GM19372 (cell line): ENCODE measurements around the gene SUSD6.

ENCODE experiments used
- ATAC-seq: cut with Tn5 transposase; IDR thresholded peaks from one replicate; pipeline ENCODE4 v1.9.1; 2021; ENCODE audit warnings: mild to moderate bottlenecking, low read depth, moderate library complexity; ENCODE audit not compliant: unreplicated experiment

Gene SUSD6

GRCh38 chr14:69667938-69668335, 56.5 kb downstream of the SUSD6 start:
- peak; percentile 17 for ATAC-seq

GRCh38 chr14:69669375-69669774, 58.0 kb downstream of the SUSD6 start:
- ATAC-seq = no peak

- no peak for ATAC-seq
These were observed 58.7 kb downstream of the SUSD6 start for GRCh38 chr14:69670093-69670492.

GRCh38 chr14:69671365-69672030, 60.1 kb downstream of the SUSD6 start:
- ATAC-seq = no peak

GRCh38 chr14:69672356-69672755, 61.0 kb downstream of the SUSD6 start:
- ATAC-seq = no peak

GRCh38 chr14:69673104-69673503, 61.7 kb downstream of the SUSD6 start:
- ATAC-seq = no peak

GRCh38 chr14:69673578-69674305, 62.3 kb downstream of the SUSD6 start:
- no peak for ATAC-seq

- no peak for ATAC-seq
These were observed 63.3 kb downstream of the SUSD6 start for GRCh38 chr14:69674546-69675244.

GRCh38 chr14:69675245-69675583, 63.8 kb downstream of the SUSD6 start:
- ATAC-seq = no peak

GRCh38 chr14:69675877-69676416, 64.6 kb downstream of the SUSD6 start:
- ATAC-seq = peak; percentile 55

GRCh38 chr14:69676723-69677122, 65.3 kb downstream of the SUSD6 start:
- ATAC-seq = no peak

GRCh38 chr14:69680297-69680696, 68.9 kb downstream of the SUSD6 start:
- ATAC-seq = no peak

GRCh38 chr14:69682136-69682535, 70.7 kb downstream of the SUSD6 start:
- no peak for ATAC-seq

- ATAC-seq = no peak
These were observed 71.3 kb downstream of the SUSD6 start for GRCh38 chr14:69682621-69683263.

- ATAC-seq = no peak
These were observed 72.6 kb downstream of the SUSD6 start for GRCh38 chr14:69683971-69684370.

GRCh38 chr14:69684461-69685217, 73.2 kb downstream of the SUSD6 start:
- ATAC-seq = no peak

- ATAC-seq = no peak
These were observed 73.8 kb downstream of the SUSD6 start for GRCh38 chr14:69685218-69685616.

- ATAC-seq = no peak
These were observed 74.3 kb downstream of the SUSD6 start for GRCh38 chr14:69685716-69686115.

- no peak for ATAC-seq
These were observed 76.4 kb downstream of the SUSD6 start for GRCh38 chr14:69687606-69688298.

- ATAC-seq = no peak
These were observed 76.9 kb downstream of the SUSD6 start for GRCh38 chr14:69688299-69688649.
